ENCODE measurements around the gene GRAMD1B. TPM values are rescaled to one million over a fixed set of nuclear protein-coding genes. Genes with fewer than 3 reads are reported as not detected.

GRAMD1B gene
- total RNA-seq, 1 donor from 2014 or later = 6.0 TPM

DNA sequence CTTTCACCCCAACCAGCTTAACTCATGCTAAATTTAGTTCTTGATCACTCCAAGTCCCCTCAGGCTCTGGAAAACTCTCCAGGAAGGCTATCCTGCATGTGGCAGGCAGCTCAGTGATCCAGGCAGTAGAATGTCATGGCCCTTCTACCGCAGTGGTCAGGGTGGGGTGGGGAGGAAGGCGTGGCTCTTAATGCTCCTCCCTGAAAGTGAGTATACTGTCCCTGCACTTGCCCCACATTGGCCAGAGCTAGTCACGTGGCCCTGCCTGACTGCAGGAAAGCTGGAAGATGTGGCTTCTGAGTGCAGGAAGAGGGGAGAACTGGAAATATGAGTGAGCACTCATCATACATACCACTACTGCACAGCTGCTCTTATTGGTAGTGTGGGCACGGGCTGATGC is 102.1 kb downstream of the GRAMD1B start:
- TF ChIP-seq, protein P1, sequence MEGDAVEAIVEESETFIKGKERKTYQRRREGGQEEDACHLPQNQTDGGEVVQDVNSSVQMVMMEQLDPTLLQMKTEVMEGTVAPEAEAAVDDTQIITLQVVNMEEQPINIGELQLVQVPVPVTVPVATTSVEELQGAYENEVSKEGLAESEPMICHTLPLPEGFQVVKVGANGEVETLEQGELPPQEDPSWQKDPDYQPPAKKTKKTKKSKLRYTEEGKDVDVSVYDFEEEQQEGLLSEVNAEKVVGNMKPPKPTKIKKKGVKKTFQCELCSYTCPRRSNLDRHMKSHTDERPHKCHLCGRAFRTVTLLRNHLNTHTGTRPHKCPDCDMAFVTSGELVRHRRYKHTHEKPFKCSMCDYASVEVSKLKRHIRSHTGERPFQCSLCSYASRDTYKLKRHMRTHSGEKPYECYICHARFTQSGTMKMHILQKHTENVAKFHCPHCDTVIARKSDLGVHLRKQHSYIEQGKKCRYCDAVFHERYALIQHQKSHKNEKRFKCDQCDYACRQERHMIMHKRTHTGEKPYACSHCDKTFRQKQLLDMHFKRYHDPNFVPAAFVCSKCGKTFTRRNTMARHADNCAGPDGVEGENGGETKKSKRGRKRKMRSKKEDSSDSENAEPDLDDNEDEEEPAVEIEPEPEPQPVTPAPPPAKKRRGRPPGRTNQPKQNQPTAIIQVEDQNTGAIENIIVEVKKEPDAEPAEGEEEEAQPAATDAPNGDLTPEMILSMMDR (conservative IDR thresholded peaks at IDR 0.05; ENCODE audit: low read depth, low read length) = no peak
- DNase-seq (ENCODE audit: low read depth) = no peak
- no peak overlapping the region for H3K4me3 ChIP-seq (ENCODE audit: low read depth, low read length)

DNA sequence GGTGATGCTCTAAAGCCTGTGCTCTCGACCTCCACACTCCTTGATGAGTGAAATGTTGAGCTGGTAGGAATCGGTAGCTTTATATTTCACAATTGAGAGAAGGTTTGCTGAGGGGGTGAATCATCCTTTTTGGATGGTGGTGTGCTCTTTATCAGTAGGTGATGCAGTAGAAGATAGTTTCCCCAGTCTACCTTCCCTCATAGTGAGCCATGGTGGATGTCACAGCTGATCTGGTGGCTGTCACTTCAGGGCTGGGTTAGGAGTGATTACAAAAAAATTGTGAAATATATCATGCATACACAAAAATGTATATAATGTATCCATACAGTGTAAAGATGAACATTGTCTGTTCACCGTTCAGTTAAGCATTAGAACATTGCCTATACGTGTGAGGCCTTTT is 105.3 kb downstream of the GRAMD1B start:
- DNase-seq (ENCODE audit: low read depth) = no peak
- H3K4me3 ChIP-seq (ENCODE audit: low read depth, low read length) = no peak overlapping the region
- TF ChIP-seq, protein P1 (conservative IDR thresholded peaks at IDR 0.05; ENCODE audit: low read depth, low read length) = no peak

DNA sequence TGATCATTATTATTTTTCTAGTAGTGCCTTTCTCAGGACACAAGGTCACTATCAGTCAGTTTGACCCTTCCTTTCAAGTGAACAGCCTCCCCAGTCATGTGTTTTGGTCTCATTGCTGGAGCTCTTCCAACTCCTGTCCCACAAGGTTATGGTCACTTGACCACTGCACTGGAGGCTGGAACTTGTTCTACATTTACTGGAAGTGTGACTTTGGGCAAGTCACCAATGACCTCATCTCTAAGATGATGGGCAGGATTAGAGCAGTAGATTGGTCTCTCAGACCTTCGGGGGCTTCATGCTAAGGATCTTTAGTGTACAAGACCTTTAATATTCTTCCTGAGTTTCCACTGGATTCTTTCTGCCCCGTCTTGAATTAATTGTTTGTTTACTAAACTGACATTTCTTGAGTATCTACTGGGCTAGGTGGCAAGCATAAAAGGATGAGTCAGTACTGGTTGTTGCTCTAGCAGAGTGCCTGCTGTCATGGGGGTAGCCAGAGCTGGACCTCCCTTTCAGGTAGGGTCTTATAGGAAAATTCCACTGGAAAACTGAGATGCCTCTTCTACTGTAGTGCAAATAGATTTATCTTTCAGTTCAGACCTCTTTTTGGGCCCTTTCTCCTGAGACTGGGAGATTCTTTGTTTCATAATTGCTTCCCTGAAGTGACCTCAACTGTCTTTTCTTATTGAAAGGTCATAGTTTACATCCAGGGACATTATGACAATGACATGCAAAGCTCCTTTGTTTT is 106.8 kb downstream of the GRAMD1B start:
- TF ChIP-seq, protein P1 (conservative IDR thresholded peaks at IDR 0.05; ENCODE audit: low read depth, low read length) = no peak
- H3K4me3 ChIP-seq (ENCODE audit: low read depth, low read length) = no peak overlapping the region
- no peak for DNase-seq (ENCODE audit: low read depth)

DNA sequence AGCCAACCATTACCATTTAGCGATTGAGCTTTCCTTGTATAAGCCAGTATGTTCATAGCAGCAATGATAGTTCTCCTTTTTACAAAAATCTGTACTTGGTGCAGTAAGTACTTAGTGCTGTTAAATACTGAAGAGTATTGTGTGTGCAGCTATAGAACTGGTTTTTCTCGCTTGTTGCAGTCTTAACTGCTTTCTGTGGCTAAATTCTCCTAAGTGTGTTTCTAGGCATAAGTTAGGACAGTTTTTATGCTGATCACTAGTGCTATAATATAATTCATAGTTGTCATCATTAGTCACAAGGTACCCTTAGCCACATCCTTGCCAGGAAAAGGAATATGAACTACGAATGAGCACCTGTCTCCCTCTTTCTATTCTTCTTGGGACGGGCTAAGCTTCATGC is 107.7 kb downstream of the GRAMD1B start:
- TF ChIP-seq, protein P1 (conservative IDR thresholded peaks at IDR 0.05; ENCODE audit: low read depth, low read length) = no peak
- H3K4me3 ChIP-seq (ENCODE audit: low read depth, low read length) = no peak overlapping the region
- no peak for DNase-seq (ENCODE audit: low read depth)

DNA sequence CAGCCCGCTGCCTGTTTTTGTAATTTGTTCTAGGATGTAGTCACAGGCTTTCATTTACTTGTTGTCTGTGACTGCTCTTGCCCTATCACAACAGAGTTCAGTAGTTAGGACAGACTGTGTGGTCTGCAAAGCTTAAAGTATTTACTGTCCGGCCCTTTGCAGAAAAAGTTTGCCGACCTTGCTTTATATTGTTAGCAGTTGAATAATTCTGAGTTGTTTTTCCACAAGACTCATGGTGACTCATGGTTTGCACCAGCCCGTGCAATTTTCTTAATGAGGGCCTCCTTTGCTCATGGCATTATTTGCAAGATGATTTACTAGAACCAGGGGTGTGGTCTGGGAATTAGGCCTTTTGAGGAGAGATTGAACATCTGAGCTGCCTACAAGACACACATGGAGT is 113.7 kb downstream of the GRAMD1B start:
- TF ChIP-seq, protein P1 (conservative IDR thresholded peaks at IDR 0.05; ENCODE audit: low read depth, low read length) = no peak
- peak; percentile 81 for DNase-seq (ENCODE audit: low read depth)
- H3K4me3 ChIP-seq (ENCODE audit: low read depth, low read length) = no peak overlapping the region

DNA sequence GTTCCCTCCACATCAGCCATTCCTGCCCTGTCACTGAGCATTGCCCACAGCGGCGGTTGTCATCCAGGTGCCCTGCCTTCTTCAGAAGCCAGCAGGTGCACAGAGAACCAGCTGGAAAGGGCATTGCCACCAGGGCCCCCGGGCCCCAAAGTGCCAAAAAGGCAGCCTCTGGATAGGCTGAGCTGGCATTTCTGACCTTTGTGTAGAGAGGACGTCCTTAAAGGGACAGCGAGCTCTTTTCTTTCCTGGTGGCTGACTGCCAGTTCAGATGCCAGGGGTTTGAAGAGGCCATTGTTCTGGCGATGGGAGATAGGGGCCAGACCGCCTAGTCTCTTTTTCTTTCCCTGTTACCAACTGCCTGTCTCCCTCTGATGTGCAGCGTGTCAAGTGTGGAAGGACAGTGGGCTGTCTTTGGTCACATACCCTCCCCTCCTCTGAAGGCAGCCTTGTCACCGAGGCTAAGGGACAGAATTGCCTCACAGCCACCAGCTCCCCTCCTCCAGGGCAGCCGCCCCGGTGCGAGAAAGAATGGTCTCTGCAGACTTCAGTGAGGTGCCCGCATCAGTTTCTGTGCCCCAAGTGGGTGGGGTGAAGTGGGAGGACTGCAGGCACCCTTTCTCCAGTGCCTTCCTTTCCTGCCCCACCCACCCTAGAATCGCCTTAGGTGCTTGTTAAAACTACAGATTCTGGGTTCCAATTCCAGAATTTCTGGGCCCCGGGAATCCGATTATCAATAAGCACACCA is 114.7 kb downstream of the GRAMD1B start:
- TF ChIP-seq, protein P1 (conservative IDR thresholded peaks at IDR 0.05; ENCODE audit: low read depth, low read length) = no peak
- DNase-seq (ENCODE audit: low read depth) = no peak
- no peak overlapping the region for H3K4me3 ChIP-seq (ENCODE audit: low read depth, low read length)
